GM19324 (cell line): ENCODE measurements around the gene TNNI3K.

Experiments
- ATAC-seq: cut with Tn5 transposase; IDR thresholded peaks from one replicate; pipeline ENCODE4 v1.9.1; 2021; ENCODE audit warnings: mild to moderate bottlenecking, moderate library complexity; ENCODE audit not compliant: unreplicated experiment, low FRiP score

Gene TNNI3K

DNA sequence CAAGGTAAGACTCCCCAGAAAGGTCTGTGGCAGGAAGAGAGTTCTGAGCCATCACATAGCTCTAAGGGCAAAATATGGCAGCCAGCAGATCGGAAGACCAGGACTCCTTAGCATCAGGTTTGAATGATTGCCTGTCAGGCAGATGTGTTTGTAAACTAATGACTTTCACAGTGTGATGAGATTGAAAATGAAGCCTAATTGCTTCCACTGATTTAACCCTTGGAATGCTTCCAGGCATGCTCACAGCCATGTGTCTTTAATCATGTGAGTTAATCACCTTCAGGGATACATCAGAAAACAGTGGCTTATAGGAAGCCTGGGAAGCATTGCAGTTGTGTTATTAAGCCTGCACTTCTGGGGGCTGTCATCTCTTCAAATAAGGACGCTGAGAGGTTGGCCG is 194.4 kb downstream of the TNNI3K start:
- ATAC-seq: no peak

DNA sequence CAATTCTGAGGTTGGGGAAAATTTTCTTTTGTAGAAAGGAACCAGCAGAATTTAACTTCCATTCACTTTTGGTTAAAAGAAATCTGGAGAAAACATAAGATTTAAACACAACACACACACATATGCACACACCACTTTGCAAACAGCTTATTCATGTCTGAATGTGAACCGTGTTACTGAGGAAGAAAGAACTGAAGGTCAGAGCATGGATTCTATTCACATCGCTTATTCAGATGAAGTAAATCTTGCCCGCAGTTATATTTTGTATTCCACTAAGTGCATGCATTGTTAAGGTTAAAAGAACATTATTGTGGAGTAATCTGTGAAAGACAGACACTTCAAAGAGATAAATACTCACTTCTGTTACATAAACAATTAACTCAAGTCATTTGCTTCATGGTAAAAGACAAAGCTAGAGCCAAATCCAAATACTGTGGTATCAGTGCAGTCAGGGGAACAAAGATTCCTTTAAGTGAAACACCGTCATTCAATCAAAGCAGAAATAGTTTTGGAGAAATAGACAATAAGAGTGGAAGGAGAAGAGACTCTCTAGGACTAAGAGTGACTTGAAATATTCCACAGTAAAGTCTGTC is 195.3 kb downstream of the TNNI3K start:
- ATAC-seq: no peak

DNA sequence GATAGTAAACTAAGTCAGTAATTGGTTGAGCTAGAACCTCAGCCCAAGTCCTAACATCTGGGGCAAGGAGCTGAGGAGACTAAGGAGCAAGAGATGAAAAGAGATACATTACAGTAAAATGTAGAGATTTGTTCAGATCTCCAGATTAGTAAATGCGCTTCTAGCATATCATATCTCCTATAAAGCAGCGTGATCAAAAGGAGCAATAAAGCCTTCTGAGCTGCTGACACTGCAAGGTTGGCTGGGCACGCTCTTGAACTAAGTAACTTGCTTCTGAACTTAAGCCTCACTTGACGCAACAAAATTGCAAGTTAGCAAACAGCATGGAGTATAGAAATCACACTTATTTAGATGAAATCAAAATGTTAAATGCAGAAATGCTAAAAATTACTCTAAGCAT is 196.3 kb downstream of the TNNI3K start:
- no peak for ATAC-seq

DNA sequence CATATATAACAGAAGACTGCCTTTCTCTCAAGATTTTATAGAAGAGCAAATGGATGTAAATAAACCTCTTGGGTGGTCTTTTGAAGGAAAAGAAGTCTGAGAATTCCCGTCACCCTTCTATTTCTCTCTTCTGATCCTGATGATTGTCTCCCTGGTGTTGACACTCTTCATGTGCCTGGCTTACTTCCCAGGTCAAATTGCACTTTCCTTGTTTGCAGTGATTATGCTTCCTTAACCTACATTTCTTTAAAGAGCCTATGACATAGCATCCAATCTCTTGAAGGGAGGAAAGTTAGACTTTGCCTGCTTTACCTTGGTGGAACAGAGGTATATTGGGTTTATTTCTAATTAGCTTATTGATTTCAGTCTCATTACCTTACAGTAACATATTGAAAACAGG is 197.1 kb downstream of the TNNI3K start:
- ATAC-seq: no peak

DNA sequence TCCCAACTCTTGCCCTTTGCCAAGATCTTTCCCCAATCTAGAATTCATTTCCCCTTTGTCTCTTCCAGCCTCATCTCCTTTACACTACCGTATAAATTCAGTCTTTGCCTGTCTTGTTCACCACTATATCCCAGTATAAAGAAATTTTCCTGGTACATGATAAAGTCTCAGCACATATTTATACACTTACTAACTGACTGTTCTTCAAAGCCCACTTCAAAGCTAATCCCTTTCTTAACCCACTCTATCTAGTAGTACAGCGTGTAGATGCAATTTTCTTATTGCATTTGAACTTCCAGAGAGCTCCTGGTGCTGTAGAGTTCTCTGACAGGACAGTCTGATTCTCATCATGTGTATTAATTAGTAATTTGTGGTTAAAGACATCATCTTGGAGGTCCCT is 199.1 kb downstream of the TNNI3K start:
- no peak for ATAC-seq

DNA sequence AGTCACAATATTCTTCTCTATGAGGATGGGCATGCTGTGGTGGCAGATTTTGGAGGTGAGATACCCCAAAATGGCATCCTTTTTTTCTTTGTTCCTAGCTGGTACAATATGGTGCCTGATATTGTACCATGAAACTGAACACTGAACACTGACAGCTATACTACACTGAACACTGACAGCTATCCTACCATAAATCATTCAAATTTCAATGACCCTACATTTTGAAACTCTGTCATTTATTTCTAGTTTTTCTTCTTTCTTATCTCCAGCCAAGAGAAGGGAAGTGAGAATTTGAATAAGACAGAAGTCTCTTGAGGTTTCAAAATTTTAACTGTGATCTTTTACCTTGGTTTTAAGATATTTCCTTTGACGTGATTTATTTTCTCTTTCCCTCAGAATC is 200.9 kb downstream of the TNNI3K start:
- ATAC-seq: no peak

DNA sequence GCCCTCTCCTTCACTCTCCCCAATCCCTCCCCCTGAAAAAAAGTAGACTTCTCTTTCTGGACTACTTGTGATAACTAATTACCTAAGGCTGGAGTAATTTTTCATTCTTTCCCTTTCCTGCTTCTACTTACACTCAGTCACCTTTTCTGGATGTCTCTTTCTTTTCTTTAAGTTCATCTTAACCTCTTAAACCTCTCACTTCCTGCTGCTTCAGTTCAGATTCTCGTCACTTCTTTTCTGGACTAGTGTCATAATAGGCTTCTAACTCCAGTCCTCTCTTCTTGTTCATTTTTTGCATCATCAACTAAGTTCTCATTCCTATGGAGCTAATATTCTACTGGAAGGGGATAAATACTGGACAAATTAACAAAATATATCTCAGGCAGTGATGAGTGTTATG is 201.8 kb downstream of the TNNI3K start:
- no peak for ATAC-seq

DNA sequence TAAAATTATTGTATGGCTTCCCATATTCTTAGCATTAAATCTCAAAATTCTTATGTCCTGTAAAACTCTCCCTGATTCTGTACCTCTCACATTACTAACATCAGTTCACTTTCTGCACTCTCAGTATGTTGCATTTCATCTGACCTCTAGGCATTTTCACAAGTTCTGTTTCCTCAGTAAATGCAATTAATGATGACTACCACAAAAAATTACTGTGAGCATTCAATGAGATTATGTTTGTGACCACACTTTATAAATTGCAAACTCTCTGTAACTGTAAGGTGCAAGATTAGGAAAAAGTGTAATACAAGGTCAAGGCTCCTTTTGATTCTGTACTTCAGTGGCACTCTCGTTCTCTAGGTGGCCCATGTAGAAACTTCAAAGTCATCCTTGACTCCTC is 216.8 kb downstream of the TNNI3K start:
- ATAC-seq: no peak

DNA sequence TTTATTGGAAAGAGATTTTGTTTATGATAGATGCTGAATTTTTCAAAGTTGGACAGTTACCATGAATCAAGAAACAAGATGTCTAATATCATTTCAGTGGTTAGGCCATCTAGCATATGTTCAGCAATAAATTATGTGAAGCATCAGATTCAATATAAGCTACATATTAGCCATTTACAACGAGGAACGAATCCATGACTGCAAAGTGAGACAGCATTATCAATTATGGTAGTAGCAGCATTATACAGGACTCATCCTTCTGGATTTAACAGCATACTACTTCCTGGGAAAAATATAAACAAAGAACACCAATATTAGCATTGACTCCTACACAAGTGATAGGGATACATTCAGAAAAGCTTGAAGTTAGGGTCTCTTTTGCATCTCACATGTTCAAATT is 218.1 kb downstream of the TNNI3K start:
- ATAC-seq: no peak

DNA sequence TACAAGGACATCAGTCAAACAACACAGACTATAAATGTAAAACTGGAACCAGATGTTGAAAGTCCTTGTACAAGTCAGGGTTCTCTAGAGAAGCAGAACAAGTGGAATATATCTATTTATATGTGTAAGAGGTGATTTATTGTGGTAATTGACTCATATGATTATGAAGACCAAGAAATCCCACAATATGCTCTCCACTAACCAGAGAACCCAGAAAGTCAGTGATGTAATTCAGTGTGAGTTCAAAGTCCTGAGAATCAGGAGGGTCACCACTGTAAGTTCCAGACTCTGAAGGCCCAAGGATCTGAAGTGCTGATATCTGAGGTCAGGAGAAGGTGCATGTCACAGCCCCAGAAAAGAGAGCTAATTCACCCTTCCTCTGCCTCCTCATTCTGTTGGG is 220.2 kb downstream of the TNNI3K start:
- no peak for ATAC-seq

DNA sequence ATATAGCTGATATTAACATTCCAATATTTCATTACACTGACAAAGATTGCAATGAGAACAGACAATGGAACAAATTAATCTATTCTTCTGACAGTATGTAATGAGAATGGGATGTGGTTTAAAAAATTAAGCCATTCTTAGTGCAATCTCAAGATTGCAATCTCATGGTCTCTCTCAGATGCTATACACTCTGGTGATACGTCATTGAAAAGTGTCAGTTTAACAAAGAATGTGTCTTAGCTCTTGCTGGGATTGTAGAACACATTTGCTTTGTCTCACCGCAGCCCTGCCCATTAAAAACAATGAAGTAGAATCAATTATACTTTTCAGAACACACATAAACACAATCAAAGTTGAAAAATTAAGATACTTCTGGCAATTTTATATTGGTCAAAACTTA is 222.1 kb downstream of the TNNI3K start:
- no peak for ATAC-seq

DNA sequence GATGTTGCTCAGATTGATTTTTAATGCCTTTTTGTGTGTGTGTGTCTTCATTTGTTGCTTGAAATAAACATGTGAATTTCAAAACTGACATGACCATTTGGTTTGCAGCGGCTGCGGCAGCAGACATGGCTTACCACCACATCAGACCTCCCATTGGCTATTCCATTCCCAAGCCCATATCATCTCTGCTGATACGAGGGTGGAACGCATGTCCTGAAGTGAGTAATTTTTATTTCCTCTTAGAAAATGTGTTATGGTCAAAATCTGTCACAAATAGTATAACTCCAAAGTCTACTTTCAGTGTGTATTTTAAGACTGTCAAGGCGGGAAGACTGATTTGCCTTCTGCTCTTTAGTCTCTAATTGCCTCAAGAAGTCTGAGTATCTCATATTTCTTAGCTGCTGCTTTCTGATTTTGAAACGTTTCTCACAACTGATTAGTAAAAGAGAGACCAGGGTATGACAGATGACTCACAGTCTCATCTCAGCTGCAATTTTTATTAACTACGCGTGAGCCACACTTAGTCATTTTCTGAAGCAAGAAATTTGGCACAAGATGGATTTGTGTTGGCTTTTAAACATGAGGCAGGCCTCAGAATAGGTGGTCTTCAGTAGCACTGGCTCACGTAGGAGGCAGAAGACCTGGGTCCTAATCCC is 228.3 kb downstream of the TNNI3K start:
- no peak for ATAC-seq

DNA sequence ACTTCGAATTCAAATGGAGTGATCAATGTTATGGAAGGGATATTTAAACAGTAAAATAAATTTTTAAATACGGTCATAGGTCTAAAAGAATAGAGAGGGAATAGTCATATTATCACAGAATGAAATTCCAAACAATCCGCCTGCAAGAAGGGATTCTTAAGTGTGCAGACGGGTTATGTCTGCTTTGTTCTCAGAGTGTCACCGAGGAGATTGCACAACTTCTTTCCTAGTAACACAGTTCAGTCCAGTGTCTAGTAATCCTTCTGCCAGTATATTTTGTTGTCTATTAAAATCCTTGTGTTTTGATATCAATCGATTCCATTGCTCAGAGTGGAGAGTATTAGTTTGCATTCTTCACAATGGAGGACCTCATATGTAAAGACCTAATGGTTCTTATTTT is 228.8 kb downstream of the TNNI3K start:
- no peak for ATAC-seq

DNA sequence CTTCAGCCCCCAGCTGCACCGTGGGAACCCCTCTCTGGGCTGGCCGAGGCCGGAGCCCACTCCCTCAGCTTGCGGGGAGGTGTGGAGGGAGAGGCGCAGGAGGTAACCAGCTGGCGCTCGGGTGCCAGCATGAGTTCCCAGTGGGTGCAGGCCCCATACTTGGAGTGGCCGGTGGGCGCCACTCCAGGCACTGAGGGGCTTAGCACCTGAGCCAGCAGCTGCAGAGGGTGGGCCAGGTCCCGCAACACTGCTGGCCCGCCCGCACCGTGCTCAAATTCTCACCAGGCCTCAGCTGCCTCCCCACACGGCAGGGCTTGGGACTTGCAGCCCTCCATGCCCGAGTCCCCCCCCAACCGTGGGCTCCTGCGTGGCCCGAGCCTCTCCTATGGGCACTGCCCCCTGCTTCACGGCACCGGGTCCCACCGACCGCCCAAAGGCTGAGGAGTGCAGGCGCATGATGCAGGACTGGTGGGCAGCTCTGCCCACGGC is 230.1 kb downstream of the TNNI3K start:
- ATAC-seq: no peak

DNA sequence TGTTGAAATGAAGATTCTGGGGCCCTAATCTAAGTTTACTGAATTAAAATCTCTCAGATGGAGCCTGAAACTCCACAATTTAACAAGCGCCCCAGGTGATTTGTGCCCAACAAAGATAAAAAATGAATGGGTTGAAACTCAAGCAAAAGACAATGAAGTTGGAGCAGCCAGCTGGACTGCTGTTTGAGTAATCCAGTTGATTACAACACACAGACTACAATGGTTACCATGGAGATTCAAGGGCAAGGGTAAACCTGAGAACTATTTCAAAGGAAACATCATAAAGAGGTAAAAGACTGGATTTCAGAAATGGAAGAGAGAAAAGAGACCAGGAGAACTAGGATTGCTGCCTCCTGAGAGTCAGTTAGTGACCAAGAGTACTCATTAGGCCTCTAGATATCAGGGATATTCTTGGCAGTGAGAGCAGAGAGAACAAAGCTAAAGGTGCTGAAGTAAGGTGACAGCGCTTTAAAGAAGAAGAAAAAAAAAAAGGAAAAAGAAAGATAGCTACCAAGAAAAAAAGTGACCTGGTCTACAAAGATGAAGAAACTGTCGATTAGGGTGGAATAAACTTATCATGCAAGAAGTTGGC is 232.7 kb downstream of the TNNI3K start:
- no peak for ATAC-seq

DNA sequence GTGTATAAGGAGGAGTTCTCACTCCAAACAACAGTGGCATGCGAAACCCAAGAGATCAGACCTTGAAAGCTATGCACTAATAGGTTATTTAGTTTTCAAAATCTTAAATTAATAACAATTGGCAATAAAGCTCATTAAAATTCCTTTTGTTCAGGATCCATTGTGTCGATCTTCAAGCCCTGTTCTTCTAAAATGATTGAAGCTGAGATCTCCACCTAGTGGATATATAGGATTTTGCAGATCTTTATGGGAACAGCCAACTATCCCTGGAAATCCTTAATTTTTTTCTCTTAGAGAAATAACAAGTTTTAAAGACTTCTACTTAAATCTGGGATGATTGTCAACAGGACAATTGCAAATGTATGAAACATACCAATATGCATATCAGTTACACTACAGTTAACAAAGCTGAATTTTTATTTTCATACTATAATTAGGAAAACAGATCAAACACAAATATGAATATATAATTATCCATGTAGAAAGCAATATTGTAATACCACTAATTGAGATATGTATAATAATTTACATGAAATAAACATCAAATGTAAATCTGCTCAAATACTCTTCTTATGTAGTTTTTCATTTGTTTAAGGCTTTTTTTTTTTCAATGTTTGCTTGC is 233.9 kb downstream of the TNNI3K start:
- ATAC-seq: no peak

DNA sequence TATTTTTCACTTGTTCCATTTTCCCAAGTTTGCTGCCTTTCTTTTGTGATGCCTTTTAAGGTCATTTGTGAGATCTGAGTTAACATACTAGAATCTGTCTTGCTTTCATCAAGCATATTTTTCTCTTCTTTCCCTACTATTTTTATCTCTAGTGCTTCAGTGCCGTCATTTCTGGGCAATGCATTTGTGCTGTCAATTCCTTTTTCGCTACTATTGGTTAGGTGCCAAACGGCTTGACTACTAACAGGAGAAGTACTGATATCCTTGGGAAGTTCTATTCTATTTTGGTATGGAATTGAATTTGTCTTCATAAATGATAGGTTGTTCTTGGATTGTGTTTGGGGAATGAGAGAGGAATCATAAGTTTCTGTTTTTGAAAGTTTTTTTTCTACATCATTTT is 235.1 kb downstream of the TNNI3K start:
- no peak for ATAC-seq

DNA sequence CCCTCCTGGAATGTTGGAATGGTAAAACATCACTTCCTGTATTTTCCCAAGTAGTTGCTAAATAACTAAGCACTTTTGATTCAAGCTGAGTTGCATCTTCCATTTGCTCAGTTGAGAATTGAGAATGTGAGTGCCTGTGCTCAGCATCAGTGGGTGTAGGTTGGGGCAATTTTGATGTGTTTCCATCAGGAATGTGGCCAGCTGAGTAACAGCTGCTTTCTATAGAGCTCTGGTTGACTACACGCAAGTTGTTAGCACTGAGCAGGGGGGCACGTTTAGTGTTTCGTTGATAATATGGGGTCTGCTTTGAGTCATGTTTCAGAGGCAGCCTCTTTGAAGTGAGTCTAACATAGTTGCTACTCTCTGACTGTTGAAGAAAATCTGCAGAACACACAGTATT is 235.7 kb downstream of the TNNI3K start:
- no peak for ATAC-seq

DNA sequence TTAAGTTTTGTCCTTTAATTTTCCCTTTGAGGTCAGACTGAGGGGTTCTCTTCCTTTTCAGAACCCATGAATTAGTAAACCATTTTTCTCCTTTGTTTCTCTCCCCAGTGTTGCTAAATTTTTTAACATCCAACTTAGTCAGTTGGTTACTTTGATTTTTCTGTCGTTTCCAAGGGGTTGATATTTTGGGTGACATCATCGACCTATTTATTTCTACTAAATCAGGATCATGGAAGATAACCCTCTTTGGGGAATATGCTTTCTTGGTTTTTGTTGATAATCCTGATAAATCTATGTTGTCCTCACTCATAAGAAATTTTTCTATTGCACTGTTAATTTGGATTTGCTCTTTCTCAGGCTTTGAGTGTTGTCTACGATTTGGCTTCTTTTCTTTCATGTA is 236.3 kb downstream of the TNNI3K start:
- no peak for ATAC-seq

DNA sequence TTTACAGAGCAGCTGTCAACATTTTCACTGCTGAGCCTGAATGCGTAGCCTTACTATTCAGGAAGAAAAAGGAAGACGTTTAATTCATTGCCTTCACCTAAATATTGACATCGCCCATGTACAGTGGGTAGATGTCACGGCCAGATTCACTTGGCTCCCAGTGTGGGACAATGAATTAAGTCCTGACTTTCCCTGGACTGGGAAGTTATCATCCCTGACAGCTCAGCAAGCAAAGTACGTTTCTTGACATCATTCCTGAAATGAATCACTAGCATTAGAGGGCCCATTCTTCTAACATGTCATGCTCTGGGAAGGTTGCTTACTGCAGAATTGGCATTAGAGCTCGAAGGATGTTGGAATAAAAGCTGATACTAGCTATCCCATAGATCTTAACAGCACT is 239.4 kb downstream of the TNNI3K start:
- no peak for ATAC-seq

DNA sequence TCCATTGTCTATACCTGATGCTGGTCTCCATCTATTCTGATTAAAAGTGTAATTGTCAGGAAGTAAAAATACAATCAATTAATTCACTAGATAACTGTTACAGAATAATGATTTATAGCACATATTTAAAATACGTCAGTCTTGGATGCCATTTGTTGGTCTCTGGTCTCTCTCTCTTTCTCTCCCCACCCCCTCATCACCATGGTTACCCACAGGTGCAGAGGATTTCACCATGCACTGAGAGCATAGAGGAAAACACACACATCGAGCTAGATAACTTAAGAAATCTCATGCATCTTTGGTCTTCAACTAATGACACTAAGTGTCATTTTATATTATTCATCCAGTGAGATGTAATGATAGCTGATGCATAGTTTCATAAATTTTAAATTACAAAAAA is 243.8 kb downstream of the TNNI3K start:
- no peak for ATAC-seq

DNA sequence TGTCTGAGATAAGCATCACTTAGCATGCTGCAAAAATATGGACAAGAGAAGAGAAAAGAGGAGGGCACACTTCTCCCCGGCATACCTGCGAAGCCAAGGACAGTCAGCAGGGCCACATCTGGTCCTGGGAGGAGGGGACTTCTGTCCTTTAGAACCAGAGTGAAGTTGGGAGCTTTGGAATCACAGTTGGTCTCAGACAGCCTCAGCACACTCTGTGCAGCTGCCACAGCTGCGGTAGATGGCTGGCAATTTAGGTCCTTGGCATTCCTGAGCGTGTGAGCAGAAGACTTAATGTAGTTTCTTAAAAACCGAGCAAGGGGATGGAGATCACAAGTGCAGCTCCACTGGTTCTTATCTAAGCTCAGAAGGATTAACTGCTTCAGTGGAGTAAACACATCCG is 244.9 kb downstream of the TNNI3K start:
- no peak for ATAC-seq
